Testis (tissue), 3 donors: ENCODE results near the gene DTNB. TPM values are rescaled to one million over a fixed set of nuclear protein-coding genes. Genes with fewer than 3 reads are reported as not detected.
A peak's percentile ranks its signal among the peaks of the same experiment; 100 is the strongest.

Experiments
- DNase-seq: peaks from one replicate; pipeline ENCODE4 v3.0.0-alpha.2; 2019
- H3K27ac ChIP-seq, 2 donors: fragments of 200-600 bp; sonication (generic); one replicate each; pipeline ENCODE4 v1.5.1; 2019
- H3K27me3 ChIP-seq: fragments of 200-600 bp; sonication (generic); one replicate; pipeline ENCODE4 v1.5.1; 2019
- H3K36me3 ChIP-seq: fragments of 200-600 bp; sonication (generic); one replicate; pipeline ENCODE4 v1.5.1; 2017; ENCODE audit warnings: low read depth; ENCODE audit errors: missing control alignments
- H3K4me1 ChIP-seq: fragments of 200-600 bp; sonication (generic); one replicate; pipeline ENCODE4 v1.5.1; 2019
- H3K4me3 ChIP-seq, 2 donors: fragments of 200-600 bp; sonication (generic); one replicate each; pipeline ENCODE4 v1.5.1; 2017 to 2019
- H3K9me3 ChIP-seq: fragments of 200-600 bp; sonication (generic); one replicate; pipeline ENCODE4 v1.5.1; 2017
- POLR2A ChIP-seq: fragments of 450-650 bp; IDR thresholded peaks from one replicate; pipeline ENCODE4 v1.6.1; 2017; ENCODE audit warnings: antibody characterized with exemption, mild to moderate bottlenecking, moderate library complexity
- WGBS, 2 donors: methylation state at CpG; one replicate each; pipeline ENCODE4 v1.1.5; 2018; 5-methylcytosine and 5-hydroxymethylcytosine counted together
- intact Hi-C: fragments of 100-400 bp; cut with DNase I; formaldehyde crosslinking; loops from one replicate; pipeline ENCODE4 v1.15.1; 2023; ENCODE audit warnings: low total_unique reads
- polyA plus RNA-seq: library from polyadenylated mRNA; stranded (reverse); fragments of 350-450 nt; fragmentation: Illumina TruSeq; extraction: RNeasy Lipid Tissue Mini Kit (QIAGEN cat#74804); gene quantifications from one replicate; pipeline ENCODE4 v1.2.3, GENCODE V29; 2014; ENCODE audit warnings: low read depth, low replicate concordance; ENCODE audit not compliant: insufficient read depth
- total RNA-seq, 2 donors: library from RNA; depleted of rRNA; stranded (reverse); fragments of >200 nt; gene quantifications; one replicate each; pipeline ENCODE4 v1.2.3, GENCODE V29; 2016
- TF ChIP-seq, protein P1 (sequence below), 3 experiments: fragments of 450-650 bp in 2 of 3; fragments of 200-600 bp in 1 of 3; sonication (generic) in 1 of 3; IDR thresholded peaks; one replicate each; pipeline ENCODE4 v1.5.1; 2016 to 2019; ENCODE audit warnings: antibody characterized with exemption in 3 of 3, mild to moderate bottlenecking in 2 of 3, moderate library complexity in 1 of 3

Gene DTNB
- total and polyA plus RNA-seq, 3 donors from 2014 or later: 21.9 to 47.3 (median 45.1) TPM

DNA sequence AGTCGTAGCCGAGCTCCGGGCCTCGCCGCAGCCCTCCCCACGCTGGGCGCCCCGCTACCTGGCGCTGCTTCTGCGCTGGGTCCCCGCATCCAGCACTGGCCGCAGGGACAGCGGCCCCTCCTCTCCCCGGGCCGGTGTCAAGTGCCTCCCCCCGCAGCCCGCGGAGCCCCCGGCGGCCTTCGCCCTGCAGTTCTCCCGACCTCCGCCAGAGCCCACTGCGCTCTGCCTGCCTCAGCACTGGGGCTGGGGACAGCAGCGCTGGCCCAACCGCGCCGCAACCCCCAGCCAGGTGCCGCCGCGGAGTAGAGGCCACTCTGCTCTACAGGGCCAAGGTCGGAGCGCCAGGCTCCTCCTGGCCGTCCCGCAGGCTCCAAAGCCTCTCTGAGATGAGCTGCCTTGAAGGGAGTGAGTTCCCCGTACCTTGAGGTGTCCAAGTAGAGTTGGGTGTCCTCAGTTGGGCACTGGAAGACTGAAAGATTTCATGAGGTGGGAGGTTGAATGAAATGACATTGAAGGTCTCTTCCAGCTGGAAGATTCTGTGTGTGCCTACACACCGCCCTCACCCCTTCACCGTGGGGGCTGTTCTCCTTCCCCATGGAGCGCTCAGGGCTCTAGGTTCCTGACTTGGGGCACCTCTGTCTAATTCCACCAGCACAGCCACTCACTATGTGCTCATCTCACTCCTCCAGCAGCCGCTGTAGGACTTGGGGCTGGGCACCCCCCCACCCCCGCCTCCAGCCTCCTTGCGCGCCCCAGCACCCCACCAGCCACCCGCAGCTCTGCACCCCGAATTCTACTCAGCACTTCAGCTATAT is 330.8 kb downstream of the DTNB start:
- intact Hi-C loops: no loop called here
- peaks cover 19% of the 10 kb centered on the region for H3K4me1 ChIP-seq
- peak overlapping the region; percentile 26 to 84 for H3K27ac ChIP-seq
- DNase-seq: peak; percentile 85
- TF ChIP-seq, protein P1, sequence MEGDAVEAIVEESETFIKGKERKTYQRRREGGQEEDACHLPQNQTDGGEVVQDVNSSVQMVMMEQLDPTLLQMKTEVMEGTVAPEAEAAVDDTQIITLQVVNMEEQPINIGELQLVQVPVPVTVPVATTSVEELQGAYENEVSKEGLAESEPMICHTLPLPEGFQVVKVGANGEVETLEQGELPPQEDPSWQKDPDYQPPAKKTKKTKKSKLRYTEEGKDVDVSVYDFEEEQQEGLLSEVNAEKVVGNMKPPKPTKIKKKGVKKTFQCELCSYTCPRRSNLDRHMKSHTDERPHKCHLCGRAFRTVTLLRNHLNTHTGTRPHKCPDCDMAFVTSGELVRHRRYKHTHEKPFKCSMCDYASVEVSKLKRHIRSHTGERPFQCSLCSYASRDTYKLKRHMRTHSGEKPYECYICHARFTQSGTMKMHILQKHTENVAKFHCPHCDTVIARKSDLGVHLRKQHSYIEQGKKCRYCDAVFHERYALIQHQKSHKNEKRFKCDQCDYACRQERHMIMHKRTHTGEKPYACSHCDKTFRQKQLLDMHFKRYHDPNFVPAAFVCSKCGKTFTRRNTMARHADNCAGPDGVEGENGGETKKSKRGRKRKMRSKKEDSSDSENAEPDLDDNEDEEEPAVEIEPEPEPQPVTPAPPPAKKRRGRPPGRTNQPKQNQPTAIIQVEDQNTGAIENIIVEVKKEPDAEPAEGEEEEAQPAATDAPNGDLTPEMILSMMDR (IDR thresholded peaks at IDR 0.05): peak; percentile 94 to 97 (median 97)
- no peak for TF ChIP-seq POLR2A
- WGBS, 2 donors: 13 to 82% methylated on average over 2 to 45 of the region's 45 CpGs
- no peaks in the 10 kb centered on the region for H3K9me3 ChIP-seq
- peak overlapping the region; percentile 56 to 76 for H3K4me3 ChIP-seq
- H3K36me3 ChIP-seq: no peaks in the 10 kb centered on the region
- H3K27me3 ChIP-seq: no peaks in the 10 kb centered on the region

DNA sequence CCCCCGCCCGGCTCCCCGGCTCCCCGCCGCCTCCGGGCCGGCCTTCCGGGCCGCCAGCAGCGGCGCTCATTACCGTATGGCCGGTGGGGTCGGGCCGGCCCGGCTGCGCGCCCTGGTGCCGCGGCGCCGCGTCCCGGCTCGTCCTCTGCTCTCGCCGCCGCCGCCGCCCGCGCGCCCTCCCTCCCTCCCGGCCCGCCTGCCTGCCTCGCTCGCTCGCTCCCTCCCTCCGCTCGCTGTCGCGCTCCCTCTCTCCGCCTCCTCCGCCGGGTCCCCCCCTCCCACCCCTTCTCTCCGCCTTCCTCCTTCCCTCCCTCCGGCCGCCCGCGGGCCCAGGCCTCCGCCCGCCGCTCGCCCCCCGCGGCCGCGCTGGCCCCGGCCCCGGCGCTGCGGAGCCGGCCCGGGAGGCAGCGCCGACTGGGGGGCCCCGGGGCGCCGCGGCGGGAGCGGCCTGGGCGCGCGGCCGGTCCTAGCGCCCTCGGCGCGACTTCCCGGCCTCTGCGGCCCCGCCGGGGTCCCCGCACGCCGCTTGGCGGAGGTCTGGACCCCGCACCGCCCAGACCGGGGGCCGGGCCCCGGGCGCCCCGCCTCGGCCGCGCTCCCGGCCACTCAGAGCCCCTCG is 331.5 kb downstream of the DTNB start, which contains the start of gene DNMT3A:
DNMT3A (minus strand) TSS at position 173 of the 619 bp plus-strand sequence. CDS start 27,941 bp downstream, outside the sequence.
- H3K4me3 ChIP-seq: peak within 1 kb of the TSS; percentile 71 to 76
- no peaks in the 10 kb centered on the region for H3K9me3 ChIP-seq
- H3K27me3 ChIP-seq: no peaks in the 10 kb centered on the region
- peak within 1 kb of the TSS; percentile 26 to 84 for H3K27ac ChIP-seq
- H3K4me1 ChIP-seq: peaks cover 26% of the 10 kb centered on the region
- H3K36me3 ChIP-seq: no peaks in the 10 kb centered on the region
- peak; percentile 73 for DNase-seq
- TF ChIP-seq POLR2A: no peak
- TF ChIP-seq, protein P1 (IDR thresholded peaks at IDR 0.05): no peak
- WGBS, 2 donors: 0 to 2% methylated on average over 10 to 44 of the region's 100 CpGs
- intact Hi-C loops: no loop called here

DNA sequence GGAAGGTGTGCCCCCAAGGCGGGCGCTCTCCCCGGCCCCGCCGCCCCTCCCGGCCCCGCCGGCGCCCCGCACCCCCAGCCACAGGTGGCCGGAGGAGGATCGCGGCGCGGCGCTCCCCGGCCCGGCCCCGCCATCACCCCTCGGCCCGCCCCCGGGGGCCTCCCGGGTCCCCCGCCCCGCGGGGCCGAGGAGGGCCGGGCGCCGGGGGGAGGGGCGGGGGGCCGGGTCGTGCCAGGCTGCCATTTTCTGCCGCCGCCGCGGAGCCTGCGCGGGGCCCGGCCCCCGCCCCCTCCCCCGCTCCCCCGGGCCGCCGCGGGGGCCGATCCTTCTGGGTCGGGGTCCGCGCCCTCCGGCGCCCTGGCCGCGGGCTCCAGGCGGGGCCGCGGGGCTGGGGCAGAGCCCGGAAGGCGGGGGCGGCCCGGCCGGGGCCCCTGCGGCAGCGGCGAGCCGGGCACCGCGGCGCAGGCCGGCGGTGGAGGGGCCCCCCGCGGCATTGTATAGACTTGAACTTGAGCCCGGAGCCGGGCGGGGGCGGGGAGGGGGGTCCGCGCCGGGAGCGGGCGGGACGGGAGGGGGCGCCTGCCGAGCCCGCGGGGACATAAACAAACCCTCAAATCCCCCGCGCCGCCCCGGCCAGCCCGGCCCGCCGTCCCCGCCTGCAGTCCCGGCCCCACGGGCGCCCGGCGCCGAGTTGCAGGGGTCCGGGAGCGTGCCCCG is 332.2 kb downstream of the DTNB start:
- H3K4me3 ChIP-seq: peak overlapping the region in 1 of 2 donors; percentile 76
- WGBS, 2 donors: 0% methylated on average over 16 of the region's 104 CpGs; no CpG with 5 or more reads in 1 of the 2 donors
- H3K36me3 ChIP-seq: no peaks in the 10 kb centered on the region
- no peak for DNase-seq
- peaks cover 33% of the 10 kb centered on the region for H3K4me1 ChIP-seq
- H3K9me3 ChIP-seq: no peaks in the 10 kb centered on the region
- no peaks in the 10 kb centered on the region for H3K27me3 ChIP-seq
- intact Hi-C loops: no loop called here
- TF ChIP-seq POLR2A: no peak
- TF ChIP-seq, protein P1 (IDR thresholded peaks at IDR 0.05): no peak
- peak overlapping the region in 1 of 2 donors; percentile 84 for H3K27ac ChIP-seq

DNA sequence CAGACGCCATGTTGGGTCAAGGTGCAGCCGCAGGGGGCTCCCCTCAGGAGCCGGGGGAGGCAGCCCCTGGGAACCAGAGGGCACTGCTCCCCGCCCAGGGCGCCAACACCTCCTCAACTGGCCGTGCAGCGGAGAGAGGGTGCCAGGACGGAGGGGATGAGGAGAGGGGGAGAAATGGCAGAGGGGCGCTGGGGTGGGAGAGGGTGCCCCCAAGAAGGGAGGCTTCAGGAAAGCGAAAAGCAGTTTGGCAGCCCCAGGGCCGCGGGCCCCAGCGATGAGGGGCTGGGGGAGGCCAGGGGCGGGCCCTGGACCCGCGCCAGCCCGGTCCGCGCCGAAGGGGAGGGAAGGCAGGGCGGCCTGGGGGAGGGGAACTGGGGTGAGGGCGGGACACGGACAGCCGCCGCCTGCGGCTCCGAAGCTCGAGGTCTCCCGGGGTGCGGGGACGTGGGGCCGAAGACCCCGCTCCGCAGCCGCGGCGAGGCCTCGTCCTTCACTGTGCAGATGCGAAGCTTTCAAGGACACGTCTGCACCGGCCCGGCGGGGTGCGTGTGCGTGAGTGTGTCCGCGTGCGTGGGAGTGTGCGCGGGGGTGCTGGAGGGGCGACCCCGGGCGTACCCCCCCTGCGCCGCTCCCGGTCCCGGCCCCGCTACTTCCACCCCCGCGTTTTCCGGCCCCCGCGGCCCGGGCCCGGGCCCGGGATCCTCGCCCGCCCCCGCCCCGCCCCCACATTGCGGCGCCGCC is 333.0 kb downstream of the DTNB start:
- Histone ChIP-seq H3K9me3 (no peaks in the 10 kb centered on the region), H3K4me1 (peaks cover 41% of the 10 kb centered on the region), H3K4me3 (peak overlapping the region; percentile 71 to 76), H3K27ac (peak overlapping the region; percentile 53 to 84), H3K36me3 (no peaks in the 10 kb centered on the region), H3K27me3 (no peaks in the 10 kb centered on the region)
- WGBS, 2 donors: 11 to 18% methylated on average over 12 to 60 of the region's 73 CpGs
- peak; percentile 56 for DNase-seq
- intact Hi-C loops: no loop called here
- TF ChIP-seq POLR2A: no peak
- TF ChIP-seq, protein P1 (IDR thresholded peaks at IDR 0.05): no peak
